K562 (cell line): ENCODE results near the gene BPHL.
A peak's percentile ranks its signal among the peaks of the same experiment; 100 is the strongest.

Experiments used
- MIER1 ChIP-seq: fragments of 450-650 bp; IDR thresholded peaks from 2 replicates; pipeline ENCODE4 v1.6.1; 2016; ENCODE audit warnings: antibody characterized with exemption, mild to moderate bottlenecking, low read depth
- NR2C2 ChIP-seq, 2 experiments: fragments of 200-800 bp in 1 of 2; sonication (Bioruptor generic) in 1 of 2; sonication (generic) in 1 of 2; formaldehyde crosslinking in 1 of 2; IDR thresholded peaks; 2 replicates each; pipeline versions ENCODE4 v1.6.1 to v1.8.0; 2016 to 2022; ENCODE audit warnings: mild to moderate bottlenecking in 1 of 2, missing compliant biosample characterization in 1 of 2, missing genetic modification characterization in 1 of 2, missing genetic modification reagents in 1 of 2
- POLR2A ChIP-seq: fragments of 450-650 bp; conservative IDR thresholded peaks from 2 replicates; pipeline ENCODE4 v1.6.1; 2016
- RAD21 ChIP-seq, 2 experiments: fragments of 250-450 bp in 1 of 2; fragments of 450-650 bp in 1 of 2; sonication (Bioruptor Pico) in 1 of 2; formaldehyde crosslinking in 1 of 2; IDR thresholded peaks in 1 of 2; conservative IDR thresholded peaks in 1 of 2; 2 replicates each; pipeline versions ENCODE4 v1.4.0 to v1.8.0; 2020 to 2022; ENCODE audit warnings: mild to moderate bottlenecking in 2 of 2, moderate library complexity in 1 of 2
- SIN3A ChIP-seq, 2 experiments: fragments of 150-350 bp in 1 of 2; IDR thresholded peaks; 2 replicates each; pipeline ENCODE4 v1.6.1; 2011 to 2016; ENCODE audit warnings: borderline replicate concordance in 2 of 2, low read depth in 2 of 2, low read length in 2 of 2, mild to moderate bottlenecking in 2 of 2, moderate library complexity in 2 of 2; ENCODE audit not compliant: control insufficient read depth in 1 of 2
- ZBTB1 ChIP-seq: sonication (generic); formaldehyde crosslinking; IDR thresholded peaks from 2 replicates; pipeline ENCODE4 v1.8.1; 2023; ENCODE audit warnings: missing genetic modification reagents, low read depth, mild to moderate bottlenecking, borderline replicate concordance
- ZNF24 ChIP-seq: fragments of 450-650 bp; IDR thresholded peaks from 2 replicates; pipeline ENCODE4 v1.6.1; 2016
- ZNF57 ChIP-seq: fragments of 450-650 bp; formaldehyde crosslinking; IDR thresholded peaks from 2 replicates; pipeline ENCODE4 v1.4.0; 2020; ENCODE audit warnings: mild to moderate bottlenecking, moderate library complexity

DNA sequence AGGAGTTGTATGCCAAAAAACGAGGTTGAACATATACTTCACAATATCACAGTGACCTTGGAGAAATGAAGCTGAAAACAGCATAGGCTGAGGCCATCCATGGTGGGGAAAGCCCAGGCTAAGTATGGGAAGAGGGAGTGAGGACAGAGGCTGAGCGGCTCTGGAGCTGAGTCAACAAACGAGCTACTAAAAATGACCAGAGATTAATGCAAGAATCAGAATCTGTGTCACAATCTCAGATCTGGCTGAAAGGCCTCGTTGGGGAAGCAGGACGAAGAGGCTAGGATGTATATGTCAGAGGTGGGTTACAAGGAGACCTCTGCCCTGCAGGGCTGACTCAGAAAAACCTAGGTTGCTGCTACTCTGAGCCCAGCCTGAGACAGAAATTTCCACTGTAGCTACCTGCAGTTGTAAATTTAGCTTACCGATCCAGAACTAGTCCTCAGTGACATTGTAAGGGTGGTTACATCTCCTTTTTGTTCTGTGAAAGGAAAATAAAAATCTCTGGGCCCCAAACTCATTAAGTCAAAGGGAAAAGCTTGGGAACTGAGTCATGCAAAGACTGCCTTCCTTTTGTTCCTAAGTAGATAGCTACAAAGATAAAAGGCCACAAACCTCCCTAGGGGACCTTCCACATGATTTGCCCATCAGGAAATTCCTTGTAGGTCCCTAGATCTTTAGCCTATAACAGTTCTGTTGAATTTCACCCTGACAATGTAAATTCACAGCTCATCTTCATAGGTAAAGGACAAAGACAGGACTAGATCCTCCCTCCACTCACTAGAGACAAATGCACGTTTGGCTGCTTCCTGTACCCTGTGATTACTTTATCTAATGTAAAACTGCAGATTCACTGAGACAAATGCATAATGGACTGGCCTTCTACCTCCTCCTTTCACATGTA, 47.4 kb downstream of the BPHL start:
- TF ChIP-seq ZNF57 (CRISPR knock-in tag) (no peak), ZBTB1 (no peak), RAD21 (CRISPR knock-in tag; conservative IDR thresholded peaks at IDR 0.05 in 1 of 2, IDR thresholded peaks at IDR 0.05 in 1 of 2) (no peak), MIER1 (no peak), SIN3A (IDR thresholded peaks at IDR 0.05; ENCODE audit: borderline replicate concordance in 2 of 2, control insufficient read depth in 1 of 2, low read depth in 2 of 2, low read length in 2 of 2) (no peak), POLR2A (peak; percentile 36; the same call in 1 of the 2 replicates), NR2C2 (CRISPR knock-in tag; IDR thresholded peaks at IDR 0.05) (no peak), NR2C2 (tag; IDR thresholded peaks at IDR 0.05) (peak; percentile 45), ZNF24 (no peak)
